ENCODE results near the gene STAT2. TPM values are rescaled to one million over a fixed set of nuclear protein-coding genes. Genes with fewer than 3 reads are reported as not detected.

The STAT2 gene
- total and polyA plus RNA-seq, 9 donors = 56.1 to 161 (median 90.2) TPM

DNA sequence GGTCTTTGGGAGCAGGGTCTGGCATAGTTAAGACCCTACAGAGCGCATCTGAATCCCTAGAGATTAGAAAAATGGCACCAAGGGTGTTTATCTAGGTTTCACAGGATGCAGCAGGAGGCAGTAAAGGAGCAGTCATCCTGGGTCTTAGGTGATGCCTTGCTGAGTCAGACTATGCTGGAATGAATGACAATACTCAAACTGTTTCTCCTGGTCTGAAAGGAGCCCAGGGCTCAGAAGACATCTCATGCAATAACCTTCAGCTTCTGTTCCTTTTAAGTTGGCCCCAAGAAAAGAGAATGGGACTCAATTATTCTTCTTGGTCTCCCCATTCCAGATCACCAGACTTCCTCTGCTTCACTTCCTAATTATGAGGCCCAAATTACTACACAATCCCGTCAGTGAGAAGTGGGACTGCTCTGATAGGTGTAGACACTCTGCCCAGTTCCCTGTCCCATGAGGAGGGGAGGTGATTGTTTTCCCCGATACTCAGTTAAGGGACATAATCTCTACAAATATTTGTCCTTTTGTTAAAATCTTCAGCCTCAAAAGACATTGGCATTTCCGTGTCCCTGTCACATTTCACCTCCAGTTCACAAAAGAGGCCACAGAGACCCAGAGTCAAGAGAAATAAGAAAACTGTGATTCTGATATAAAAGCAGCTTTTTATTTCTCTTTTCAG is 17.5 kb upstream of the STAT2 start:
- H3K36me3 ChIP-seq = no peaks in the 10 kb centered on the region
- no peak overlapping the region for H3K4me3 ChIP-seq
- no peaks in the 10 kb centered on the region for H3K9me3 ChIP-seq
- intact Hi-C loops (cut with DNase I) = loop anchor here in 1 of 4 donors (10.0 kb wide), 1 partner anchor 67 kb away; the partner anchor contains the start of gene TIMELESS
- DNase-seq = no peak
- no peak for TF ChIP-seq POLR2A (IDR thresholded peaks at IDR 0.05)
- no peak overlapping the region for H3K27ac ChIP-seq
- H3K4me1 ChIP-seq (ENCODE audit: insufficient read depth) = no peaks in the 10 kb centered on the region
- H3K27me3 ChIP-seq = no peaks in the 10 kb centered on the region
- 60 to 72% (median 63%) methylated on average over 4 of the region's 4 CpGs for WGBS, 3 donors

DNA sequence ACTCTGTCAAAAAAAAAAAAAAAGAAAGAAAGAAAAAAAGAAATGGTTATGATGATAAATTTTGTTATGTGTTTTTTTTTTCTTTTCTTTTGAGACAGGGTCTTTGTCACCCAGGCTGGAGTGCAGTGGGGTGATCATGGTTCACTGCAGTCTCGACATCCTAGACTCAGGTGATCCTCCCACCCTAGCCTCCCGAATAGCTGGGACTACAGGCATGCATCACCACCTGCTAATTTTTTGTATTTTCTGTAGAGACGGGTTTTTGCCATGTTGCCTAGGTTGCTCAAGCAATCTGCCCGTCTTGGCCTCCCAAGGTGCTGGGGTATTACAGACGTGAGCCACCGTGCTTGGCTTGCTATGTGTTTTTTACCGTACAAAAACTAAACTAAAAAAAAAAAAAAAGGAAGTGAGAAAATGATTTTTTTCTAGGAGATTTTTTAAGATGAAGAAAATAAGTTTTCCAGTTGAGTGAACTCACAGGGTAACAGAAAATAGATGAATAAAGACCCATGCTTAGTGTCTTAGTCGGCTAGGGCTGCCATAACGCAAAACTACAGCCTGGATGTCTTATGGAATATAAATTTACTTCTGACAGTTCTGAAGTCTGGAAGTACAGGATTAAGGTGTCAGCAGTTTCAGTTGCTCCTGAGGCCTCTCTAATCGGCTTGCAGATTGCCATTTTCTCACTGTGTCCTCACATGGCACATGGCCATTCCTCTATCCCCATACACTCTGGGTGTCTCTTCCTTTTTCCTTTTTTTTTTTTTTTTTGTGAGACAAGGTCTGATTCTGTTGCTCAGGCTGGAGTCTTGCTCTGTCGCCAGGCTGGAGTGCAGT is 15.9 kb upstream of the STAT2 start:
- Histone ChIP-seq H3K27me3 (no peaks in the 10 kb centered on the region), H3K27ac (no peak overlapping the region), H3K36me3 (no peaks in the 10 kb centered on the region), H3K4me3 (no peak overlapping the region), H3K4me1 (ENCODE audit: insufficient read depth) (no peaks in the 10 kb centered on the region), H3K9me3 (no peaks in the 10 kb centered on the region)
- DNase-seq = no peak
- 65 to 70% (median 67%) methylated on average over 11 of the region's 11 CpGs for WGBS, 3 donors
- no peak for TF ChIP-seq EP300 (IDR thresholded peaks at IDR 0.05)
- no peak for TF ChIP-seq POLR2A (IDR thresholded peaks at IDR 0.05)
- intact Hi-C loops (cut with DNase I) = loop anchor here in 1 of 4 donors (10.0 kb wide), 1 partner anchor 69 kb away; the partner anchor contains the start of gene TIMELESS

DNA sequence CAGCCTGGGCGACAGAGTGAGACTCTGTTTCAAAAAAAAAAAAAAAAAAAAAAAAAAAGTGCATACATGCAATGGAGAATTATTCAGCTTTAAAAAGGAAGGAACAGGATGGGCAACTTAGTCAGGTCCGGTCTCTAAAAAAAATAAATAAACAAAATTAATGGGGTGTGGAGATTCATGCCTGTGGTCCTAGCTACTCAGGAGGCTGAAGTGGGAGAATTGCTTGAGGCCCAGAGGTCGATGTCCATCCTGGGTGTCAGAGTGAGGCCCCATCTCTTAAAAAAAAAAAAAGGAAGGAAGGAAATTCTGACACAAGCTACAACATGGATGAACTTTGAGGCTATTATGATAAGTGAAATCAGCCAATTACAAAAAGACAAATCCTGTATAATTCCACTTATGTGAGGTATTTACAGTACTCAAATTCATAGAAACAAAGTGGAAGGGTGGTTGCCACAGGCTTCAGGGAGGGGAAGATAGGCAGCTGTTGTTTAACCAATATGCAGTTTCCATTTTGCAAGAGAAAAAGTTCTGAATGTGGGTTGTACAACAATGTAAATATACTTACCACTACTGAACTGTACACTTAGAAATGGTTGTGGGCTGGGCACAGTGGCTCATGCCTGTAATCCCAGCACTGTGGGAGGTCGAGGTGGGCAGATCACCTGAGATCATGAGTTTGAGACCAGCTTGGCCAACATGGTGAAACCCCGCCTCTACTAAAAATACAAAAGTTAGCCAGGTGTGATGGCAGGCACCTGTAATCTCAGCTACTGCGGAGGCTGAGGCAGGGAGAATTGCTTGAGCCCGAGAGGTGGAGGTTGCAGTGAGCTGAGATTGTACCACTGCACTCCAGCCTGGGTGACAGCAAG is 15.1 kb upstream of the STAT2 start:
- H3K36me3 ChIP-seq = no peaks in the 10 kb centered on the region
- no peak overlapping the region for H3K4me3 ChIP-seq
- H3K27ac ChIP-seq = no peak overlapping the region
- no peak for DNase-seq
- no peaks in the 10 kb centered on the region for H3K4me1 ChIP-seq (ENCODE audit: insufficient read depth)
- H3K9me3 ChIP-seq = no peaks in the 10 kb centered on the region
- intact Hi-C loops (cut with DNase I) = loop anchor here in 1 of 4 donors (10.0 kb wide), 1 partner anchor 70 kb away; the partner anchor contains the start of gene TIMELESS
- no peaks in the 10 kb centered on the region for H3K27me3 ChIP-seq
- TF ChIP-seq POLR2A (IDR thresholded peaks at IDR 0.05) (no peak), EP300 (IDR thresholded peaks at IDR 0.05) (no peak)
- TF ChIP-seq, protein P1, sequence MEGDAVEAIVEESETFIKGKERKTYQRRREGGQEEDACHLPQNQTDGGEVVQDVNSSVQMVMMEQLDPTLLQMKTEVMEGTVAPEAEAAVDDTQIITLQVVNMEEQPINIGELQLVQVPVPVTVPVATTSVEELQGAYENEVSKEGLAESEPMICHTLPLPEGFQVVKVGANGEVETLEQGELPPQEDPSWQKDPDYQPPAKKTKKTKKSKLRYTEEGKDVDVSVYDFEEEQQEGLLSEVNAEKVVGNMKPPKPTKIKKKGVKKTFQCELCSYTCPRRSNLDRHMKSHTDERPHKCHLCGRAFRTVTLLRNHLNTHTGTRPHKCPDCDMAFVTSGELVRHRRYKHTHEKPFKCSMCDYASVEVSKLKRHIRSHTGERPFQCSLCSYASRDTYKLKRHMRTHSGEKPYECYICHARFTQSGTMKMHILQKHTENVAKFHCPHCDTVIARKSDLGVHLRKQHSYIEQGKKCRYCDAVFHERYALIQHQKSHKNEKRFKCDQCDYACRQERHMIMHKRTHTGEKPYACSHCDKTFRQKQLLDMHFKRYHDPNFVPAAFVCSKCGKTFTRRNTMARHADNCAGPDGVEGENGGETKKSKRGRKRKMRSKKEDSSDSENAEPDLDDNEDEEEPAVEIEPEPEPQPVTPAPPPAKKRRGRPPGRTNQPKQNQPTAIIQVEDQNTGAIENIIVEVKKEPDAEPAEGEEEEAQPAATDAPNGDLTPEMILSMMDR (IDR thresholded peaks at IDR 0.05) = no peak
- WGBS, 3 donors = 71 to 75% (median 74%) methylated on average over 7 of the region's 7 CpGs

DNA sequence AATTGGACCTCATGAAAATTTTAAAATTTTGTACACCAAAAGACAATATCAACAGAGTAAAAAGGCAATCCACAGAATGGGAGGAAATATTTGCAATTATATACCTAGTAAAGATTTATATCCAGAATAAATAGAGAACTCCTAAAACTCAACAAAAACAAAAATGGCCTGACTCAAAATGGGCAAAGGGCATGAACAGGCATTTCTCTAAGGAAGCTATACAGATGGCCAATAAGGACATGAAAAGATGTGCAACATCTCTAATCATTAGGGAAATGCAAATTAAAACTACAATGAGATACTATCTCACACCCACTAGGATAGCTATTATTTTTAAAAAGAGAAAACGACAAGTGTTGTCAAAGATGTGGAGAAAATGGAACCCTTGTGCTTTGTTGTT is 13.6 kb upstream of the STAT2 start:
- WGBS, 3 donors = 92 to 94% (median 92%) methylated on average over 1 of the region's 1 CpG
- H3K9me3 ChIP-seq = no peaks in the 10 kb centered on the region
- TF ChIP-seq POLR2A (IDR thresholded peaks at IDR 0.05) = no peak
- TF ChIP-seq, protein P1 (IDR thresholded peaks at IDR 0.05) = no peak
- no peak for TF ChIP-seq EP300 (IDR thresholded peaks at IDR 0.05)
- H3K4me3 ChIP-seq = no peak overlapping the region
- intact Hi-C loops (cut with DNase I) = loop anchor here in 1 of 4 donors (10.0 kb wide), 1 partner anchor 71 kb away; the partner anchor contains the start of gene TIMELESS
- no peaks in the 10 kb centered on the region for H3K27me3 ChIP-seq
- H3K4me1 ChIP-seq (ENCODE audit: insufficient read depth) = no peaks in the 10 kb centered on the region
- no peaks in the 10 kb centered on the region for H3K36me3 ChIP-seq
- no peak overlapping the region for H3K27ac ChIP-seq
- no peak for DNase-seq

DNA sequence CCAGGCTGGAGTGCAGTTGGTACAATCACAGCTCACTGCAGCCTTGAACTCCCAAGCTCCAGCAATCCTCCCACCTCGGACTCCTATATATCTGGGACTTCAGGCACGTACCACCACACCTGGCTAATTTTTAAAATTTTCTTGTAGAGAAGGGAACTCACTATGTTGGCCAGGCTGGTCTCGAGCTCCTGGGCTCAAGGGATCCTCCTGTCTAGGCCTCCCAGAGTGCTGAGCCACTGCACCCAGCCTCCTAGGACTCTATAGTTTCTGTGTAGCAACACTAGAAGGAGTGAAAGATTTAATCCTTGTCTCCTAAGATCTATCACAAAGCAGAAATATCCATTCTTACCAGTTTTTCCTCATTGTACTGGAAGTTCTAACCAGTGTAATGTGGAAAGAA is 7.0 kb upstream of the STAT2 start:
- no peak for TF ChIP-seq EP300 (IDR thresholded peaks at IDR 0.05)
- TF ChIP-seq POLR2A (IDR thresholded peaks at IDR 0.05) = no peak
- TF ChIP-seq, protein P1 (IDR thresholded peaks at IDR 0.05) = no peak
- no peaks in the 10 kb centered on the region for H3K4me1 ChIP-seq (ENCODE audit: insufficient read depth)
- no peak overlapping the region for H3K4me3 ChIP-seq
- H3K27me3 ChIP-seq = no peaks in the 10 kb centered on the region
- intact Hi-C loops (cut with DNase I) = no loop called here
- 72 to 83% (median 72%) methylated on average over 3 of the region's 3 CpGs for WGBS, 3 donors
- H3K27ac ChIP-seq = no peak overlapping the region
- no peak for DNase-seq
- no peaks in the 10 kb centered on the region for H3K36me3 ChIP-seq
- H3K9me3 ChIP-seq = no peaks in the 10 kb centered on the region
